ENCODE data around the gene NAIF1. TPM values are rescaled to one million over a fixed set of nuclear protein-coding genes. Genes with fewer than 3 reads are reported as not detected.
"Not testable (repeated sequence)": the region's sequence is repeated elsewhere in the genome, so short reads cannot be mapped to it uniquely, and the experiment has no call there.

The NAIF1 gene, protein sequence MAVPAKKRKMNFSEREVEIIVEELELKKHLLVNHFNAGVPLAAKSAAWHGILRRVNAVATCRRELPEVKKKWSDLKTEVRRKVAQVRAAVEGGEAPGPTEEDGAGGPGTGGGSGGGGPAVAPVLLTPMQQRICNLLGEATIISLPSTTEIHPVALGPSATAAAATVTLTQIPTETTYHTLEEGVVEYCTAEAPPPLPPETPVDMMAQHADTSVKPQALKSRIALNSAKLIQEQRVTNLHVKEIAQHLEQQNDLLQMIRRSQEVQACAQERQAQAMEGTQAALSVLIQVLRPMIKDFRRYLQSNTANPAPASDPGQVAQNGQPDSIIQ
- 10 to 100 TPM in 4 of 6 donors, 1 to 10 TPM in 2; 7.2 to 21.6 (median 12.3) TPM for polyA plus RNA-seq (ENCODE audit: low read depth in 6 of 6)

DNA sequence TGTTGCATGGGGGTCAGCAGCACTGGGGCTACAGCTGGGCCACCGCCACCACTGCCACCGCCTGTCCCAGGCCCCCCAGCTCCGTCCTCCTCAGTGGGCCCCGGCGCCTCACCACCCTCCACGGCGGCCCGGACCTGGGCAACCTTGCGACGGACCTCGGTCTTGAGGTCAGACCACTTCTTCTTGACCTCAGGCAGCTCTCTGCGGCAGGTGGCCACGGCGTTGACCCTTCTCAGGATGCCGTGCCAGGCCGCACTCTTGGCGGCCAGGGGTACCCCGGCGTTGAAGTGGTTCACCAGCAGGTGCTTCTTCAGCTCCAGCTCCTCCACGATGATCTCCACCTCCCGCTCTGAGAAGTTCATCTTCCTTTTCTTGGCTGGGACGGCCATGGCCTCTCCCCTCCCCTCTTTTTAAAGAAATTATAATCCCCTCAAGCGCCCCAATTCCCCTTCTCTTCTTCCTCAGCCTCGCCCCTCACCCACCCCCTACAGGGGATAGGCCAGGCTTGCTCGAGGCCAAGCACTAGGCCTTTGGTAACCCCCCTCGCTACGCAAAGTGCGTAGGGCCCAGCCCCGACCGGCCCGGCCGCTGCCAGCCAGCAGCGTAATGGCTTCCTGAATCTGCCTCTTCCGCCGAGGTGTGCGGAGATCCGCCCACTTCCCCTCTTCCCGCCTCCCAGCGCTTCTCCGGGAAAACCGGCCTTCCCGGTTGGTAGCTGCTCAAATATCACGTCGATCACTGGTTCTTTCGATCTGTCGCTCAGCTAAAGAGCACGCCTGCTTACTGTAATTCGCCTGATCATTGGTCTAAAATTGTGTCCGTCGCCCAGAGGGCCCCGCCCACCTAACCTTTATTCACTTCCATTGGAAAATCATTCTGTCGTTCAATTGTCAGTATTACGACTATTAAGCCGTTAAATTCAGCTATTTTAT, at the start of gene NAIF1:
NAIF1 (minus strand) TSS at position 608 of the 932 bp plus-strand sequence; CDS start at position 389, 219 bp downstream.
- peak; percentile 70 to 71 for ATAC-seq (ENCODE audit: low read depth in 2 of 2)
- no peaks in the 10 kb centered on the region for H3K36me3 Mint-ChIP-seq
- H3K4me3 Mint-ChIP-seq = peak within 1 kb of the TSS in 7 of 8 donors; percentile 77 to 92 (median 84)
- H3K27me3 Mint-ChIP-seq = no peaks in the 10 kb centered on the region
- H3K27ac Mint-ChIP-seq = peak within 1 kb of the TSS in 4 of 6 donors; percentile 44 to 92 (median 86)
- peak; percentile 98 for DNase-seq
- no peaks in the 10 kb centered on the region for H3K9me3 Mint-ChIP-seq
- H3K4me1 Mint-ChIP-seq = peaks cover 36 to 71% (median 61%) of the 10 kb centered on the region in 3 donors

DNA sequence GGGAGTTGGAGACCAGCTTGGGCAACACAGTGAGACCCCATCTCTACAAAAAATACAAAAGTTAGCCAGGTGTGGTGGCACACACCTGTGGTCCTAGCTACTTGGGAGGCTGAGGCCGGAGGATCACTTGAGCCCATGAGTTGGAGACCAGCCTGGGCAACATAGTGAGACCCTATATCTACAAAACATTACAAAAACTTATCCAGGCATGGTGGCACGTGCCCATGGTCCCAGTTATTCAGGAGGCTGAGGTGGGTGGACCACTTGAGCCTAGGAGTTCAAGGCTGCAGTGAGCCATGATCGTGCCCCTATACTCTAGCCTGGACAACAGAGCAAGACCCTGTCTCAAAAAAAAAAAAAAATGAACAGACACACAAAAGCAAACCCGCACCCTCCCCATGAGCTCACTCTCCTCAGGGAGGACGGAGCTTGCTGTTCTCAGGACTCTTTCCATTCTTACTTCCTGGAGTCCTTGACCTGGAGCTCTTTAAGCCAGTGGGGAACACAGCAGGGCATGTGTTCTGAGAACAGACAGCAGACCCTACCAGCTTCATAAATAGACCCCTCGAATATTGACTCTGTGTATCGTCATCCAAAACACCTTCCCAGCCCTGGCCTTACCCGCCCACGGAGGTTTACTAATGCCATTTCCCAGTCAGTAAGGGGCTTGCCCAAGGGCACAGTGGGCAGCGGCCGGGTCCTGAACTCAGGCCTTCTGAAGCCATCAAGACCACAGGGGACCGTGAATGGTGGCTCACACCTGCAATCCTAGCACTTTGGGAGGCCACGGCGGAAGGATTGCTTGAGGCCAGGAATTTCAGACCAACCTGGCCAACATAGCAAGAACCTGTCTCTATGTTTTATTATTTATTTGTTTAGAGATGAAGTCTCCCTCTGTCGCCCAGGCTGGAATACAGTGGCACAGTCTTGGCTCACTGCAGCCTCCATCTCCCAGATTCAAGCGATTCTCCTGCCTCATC, 49.3 kb upstream of the NAIF1 start:
- Mint-ChIP-seq H3K27ac (peak overlapping the region; percentile 90 to 100 (median 95)), H3K27me3 (no peaks in the 10 kb centered on the region), H3K4me3 (peak overlapping the region; percentile 30 to 85 (median 78)), H3K36me3 (peaks cover 0 to 6% of the 10 kb centered on the region in 2 donors), H3K4me1 (peaks cover 16 to 48% (median 37%) of the 10 kb centered on the region in 3 donors), H3K9me3 (no peaks in the 10 kb centered on the region)
- DNase-seq = no peak
- no peak for ATAC-seq (ENCODE audit: low read depth in 2 of 2)

DNA sequence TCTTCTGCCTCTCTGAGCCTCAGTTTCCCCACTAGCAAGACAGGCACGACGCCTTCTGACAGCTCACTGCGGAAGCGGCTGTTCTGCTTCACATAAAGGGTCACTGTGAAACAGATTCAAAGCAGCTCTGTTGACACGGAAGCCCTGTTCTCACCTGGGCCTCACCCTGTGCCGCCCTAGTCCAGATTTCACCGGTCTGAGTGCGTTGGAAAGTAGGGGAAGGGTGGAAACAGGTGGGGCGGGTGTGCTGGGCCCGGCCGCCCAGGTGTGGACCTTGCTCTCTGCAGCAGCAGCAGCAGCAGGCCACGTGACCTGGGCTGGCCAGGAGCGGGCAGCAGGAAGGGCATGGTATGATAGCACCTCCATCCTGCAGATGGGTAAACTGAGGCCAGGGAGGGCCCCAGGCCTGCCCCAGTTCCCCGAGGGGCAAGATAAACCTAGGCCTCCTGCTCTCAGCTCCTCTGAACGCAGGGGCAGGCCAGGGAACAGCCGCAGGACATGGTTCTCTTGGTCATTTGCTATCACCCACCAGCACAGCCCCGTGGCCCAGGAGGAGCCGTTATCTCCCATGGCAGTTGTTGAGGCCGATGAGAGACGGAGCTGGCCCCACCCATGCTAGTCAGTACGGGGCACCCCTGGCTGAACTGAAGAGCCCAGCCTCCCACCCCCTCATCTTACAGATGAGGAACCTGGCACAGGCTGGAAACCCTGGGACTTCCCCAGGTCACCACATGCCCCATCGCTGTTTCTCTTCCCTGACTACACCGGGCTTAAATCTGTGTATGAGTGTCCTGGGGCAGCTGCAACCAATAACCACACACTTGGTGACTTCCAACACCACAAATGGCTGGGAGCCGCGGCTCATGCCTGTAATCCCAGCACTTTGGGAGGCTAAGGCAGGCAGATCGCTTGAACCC, 48.3 kb upstream of the NAIF1 start:
- Mint-ChIP-seq H3K36me3 (peaks cover 0 to 6% of the 10 kb centered on the region in 2 donors), H3K4me3 (peak overlapping the region; percentile 30 to 85 (median 78)), H3K9me3 (no peaks in the 10 kb centered on the region), H3K27ac (peak overlapping the region; percentile 90 to 100 (median 95)), H3K4me1 (peaks cover 16 to 51% (median 37%) of the 10 kb centered on the region in 3 donors), H3K27me3 (no peaks in the 10 kb centered on the region)
- peak; percentile 83 for DNase-seq
- ATAC-seq (ENCODE audit: low read depth in 2 of 2) = peak; percentile 96 to 98

DNA sequence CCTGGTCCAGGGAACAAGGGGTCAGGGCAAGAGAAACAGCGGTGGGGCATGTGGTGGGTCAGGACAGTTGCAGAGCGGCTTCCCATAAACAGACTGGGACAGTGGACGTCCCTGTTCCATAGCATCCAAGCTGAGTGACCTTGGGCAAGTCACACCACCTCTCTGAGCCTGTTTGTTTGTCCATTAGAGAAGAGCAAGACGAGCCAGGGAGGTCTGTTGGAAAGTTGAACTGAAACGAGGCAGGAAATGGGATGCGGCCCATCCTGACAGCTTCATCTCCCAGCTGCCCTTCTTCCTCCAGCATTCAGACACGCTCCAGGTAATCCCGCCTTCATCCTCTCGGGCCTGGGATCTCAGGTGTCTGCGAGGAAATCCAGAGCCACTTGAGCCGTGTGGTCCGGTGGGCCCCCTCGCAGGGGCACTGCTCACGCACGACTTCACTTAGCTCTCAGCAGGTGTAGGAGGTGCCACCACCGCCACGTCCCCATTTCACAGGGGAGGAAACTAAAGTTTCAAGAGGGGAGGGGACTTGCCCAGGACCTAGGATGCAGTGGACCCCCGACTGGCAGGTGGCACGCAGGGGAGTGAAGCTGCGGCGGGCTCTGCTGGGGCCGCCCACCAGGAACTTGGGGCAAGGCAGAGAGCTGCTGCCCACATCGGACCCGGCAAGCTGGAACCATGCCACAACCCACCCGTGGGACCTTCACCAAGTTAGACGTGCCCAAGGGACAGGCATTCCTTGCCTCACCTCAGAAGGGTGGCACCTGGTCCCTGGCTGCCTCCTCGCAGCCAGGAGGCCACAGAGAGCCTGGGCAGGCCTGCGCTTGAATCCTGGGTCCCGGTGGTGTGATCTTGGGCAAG, 47.4 kb upstream of the NAIF1 start:
- H3K4me1 Mint-ChIP-seq = peaks cover 16 to 56% (median 41%) of the 10 kb centered on the region in 3 donors
- no peaks in the 10 kb centered on the region for H3K27me3 Mint-ChIP-seq
- peaks cover 4 to 6% of the 10 kb centered on the region in 2 donors for H3K36me3 Mint-ChIP-seq
- DNase-seq (no peak), ATAC-seq (ENCODE audit: low read depth in 2 of 2) (no peak)
- peak overlapping the region in 4 of 6 donors; percentile 77 to 96 (median 90) for H3K27ac Mint-ChIP-seq
- H3K4me3 Mint-ChIP-seq = peak overlapping the region in 3 of 8 donors; percentile 6 to 69 (median 47)
- no peaks in the 10 kb centered on the region for H3K9me3 Mint-ChIP-seq

DNA sequence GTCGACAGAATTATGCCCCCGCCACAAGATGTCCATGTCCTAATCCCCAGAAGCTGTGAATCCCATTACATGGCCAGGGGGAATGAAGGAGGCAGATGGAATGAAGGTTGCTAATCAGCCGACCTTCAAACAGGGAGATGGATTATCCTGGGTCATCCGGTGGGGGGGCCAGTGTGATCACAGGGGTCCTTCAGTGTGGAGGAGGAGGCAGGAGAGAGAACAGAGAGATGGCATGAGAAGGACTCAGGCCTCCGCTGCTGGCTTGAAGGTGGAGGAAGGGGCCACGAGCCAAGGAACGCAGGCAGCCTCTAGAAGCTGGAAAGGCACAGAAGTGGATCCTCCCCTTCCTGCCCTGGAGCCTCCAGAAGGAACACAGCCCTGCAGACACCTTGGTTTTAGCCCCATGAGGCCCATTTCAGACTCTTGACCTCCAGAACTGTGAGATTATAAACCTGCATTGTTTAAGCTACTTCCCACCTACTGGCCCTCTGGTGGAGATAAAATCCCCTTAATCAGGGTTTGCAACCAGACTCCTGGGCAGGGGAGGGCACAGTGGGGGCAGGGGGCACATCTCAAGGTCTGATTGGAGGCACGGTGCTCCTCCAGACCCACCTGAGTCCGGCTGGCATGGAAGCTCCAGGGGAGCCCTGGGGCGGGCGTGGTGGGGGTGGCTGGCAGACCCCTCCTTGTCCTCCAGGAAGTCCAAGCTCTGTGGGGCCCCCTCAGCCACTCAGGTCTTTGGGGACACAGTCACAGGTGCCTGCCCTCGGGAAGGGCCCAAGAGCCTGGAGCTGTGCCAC, 46.6 kb upstream of the NAIF1 start:
- Mint-ChIP-seq H3K4me3 (peak overlapping the region in 3 of 8 donors; percentile 47 to 69 (median 65)), H3K27ac (peak overlapping the region; percentile 64 to 95 (median 86)), H3K27me3 (no peaks in the 10 kb centered on the region), H3K9me3 (no peaks in the 10 kb centered on the region), H3K4me1 (peaks cover 16 to 57% (median 43%) of the 10 kb centered on the region in 3 donors), H3K36me3 (peaks cover 6 to 7% of the 10 kb centered on the region in 2 donors)
- no peak for DNase-seq
- no peak for ATAC-seq (ENCODE audit: low read depth in 2 of 2)

DNA sequence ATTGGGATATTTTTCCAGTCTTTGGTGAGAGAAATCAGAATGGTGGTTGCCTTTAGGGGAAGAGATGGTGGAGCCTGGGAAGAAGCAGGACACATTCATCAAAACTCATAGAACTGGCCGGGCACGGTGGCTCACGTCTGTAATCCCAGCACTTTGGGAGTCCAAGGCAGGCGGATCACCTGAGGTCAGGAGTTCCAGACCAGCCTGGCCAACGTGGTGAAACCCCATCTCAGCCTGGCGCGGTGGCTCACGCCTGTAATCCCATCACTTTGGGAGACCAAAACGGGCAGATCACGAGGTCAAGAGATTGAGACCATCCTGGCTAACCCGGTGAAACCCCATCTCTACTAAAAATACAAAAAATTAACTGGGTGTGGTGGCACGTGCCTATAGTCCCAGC, 44.6 kb upstream of the NAIF1 start:
- Mint-ChIP-seq H3K4me1 (peaks cover 5 to 39% (median 30%) of the 10 kb centered on the region in 3 donors), H3K36me3 (peaks cover 6 to 16% of the 10 kb centered on the region in 2 donors), H3K27ac (peak overlapping the region in 4 of 6 donors; percentile 32 to 91 (median 54))
- not testable (repeated sequence) for ATAC-seq (ENCODE audit: low read depth in 2 of 2); DNase-seq; H3K9me3 Mint-ChIP-seq; H3K27me3 Mint-ChIP-seq; H3K4me3 Mint-ChIP-seq

DNA sequence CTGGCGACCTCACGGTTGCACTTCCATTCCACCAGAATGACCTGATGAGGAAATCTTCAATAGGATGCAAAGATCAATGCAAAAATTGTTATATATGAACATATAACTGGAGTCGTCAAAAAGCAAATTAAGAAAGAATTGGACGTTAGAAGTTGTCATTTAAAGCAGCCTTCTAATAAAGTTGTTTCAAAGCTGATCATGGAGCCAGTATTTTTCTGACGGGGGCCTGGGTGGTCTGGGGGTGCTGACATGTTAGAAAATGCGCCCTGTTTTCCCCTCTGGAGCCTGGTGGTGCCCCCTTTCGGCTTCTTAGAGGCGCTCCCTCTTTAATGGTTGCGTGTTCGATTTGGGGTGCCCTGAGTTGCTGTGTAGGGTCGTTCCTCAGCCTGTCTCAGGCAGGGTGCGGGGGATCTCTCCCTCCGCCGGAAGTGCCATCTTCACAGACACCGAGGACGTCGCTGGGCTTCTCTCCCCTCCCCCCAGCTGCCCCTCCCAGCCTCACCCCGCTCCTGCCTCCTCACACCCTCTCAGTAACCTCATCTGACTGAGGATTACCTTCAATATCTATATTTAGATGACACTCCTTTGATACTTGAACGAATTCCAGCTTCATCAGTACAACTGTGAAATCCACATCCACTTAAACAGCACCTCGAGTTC, 42.1 kb upstream of the NAIF1 start:
- Mint-ChIP-seq H3K4me1 (peaks cover 0 to 14% (median 6%) of the 10 kb centered on the region in 3 donors), H3K36me3 (peaks cover 6 to 21% of the 10 kb centered on the region in 2 donors), H3K9me3 (no peaks in the 10 kb centered on the region), H3K4me3 (no peak overlapping the region), H3K27ac (no peak overlapping the region), H3K27me3 (no peaks in the 10 kb centered on the region)
- ATAC-seq (ENCODE audit: low read depth in 2 of 2) = no peak
- DNase-seq = no peak

DNA sequence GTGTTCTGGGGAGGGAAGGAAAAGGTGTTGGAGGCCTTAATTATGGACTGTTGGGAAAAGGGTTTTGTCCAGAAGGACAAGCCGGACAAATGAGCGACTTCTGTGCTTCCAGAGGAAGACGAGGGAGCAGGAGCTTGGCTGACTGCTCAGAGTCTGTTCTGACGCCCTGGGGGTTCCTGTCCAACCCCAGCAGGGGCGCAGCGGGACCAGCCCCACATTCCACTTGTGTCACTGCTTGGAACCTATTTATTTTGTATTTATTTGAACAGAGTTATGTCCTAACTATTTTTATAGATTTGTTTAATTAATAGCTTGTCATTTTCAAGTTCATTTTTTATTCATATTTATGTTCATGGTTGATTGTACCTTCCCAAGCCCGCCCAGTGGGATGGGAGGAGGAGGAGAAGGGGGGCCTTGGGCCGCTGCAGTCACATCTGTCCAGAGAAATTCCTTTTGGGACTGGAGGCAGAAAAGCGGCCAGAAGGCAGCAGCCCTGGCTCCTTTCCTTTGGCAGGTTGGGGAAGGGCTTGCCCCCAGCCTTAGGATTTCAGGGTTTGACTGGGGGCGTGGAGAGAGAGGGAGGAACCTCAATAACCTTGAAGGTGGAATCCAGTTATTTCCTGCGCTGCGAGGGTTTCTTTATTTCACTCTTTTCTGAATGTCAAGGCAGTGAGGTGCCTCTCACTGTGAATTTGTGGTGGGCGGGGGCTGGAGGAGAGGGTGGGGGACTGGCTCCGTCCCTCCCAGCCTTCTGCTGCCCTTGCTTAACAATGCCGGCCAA, 41.3 kb upstream of the NAIF1 start:
- Mint-ChIP-seq H3K36me3 (peaks cover 3 to 21% of the 10 kb centered on the region in 2 donors), H3K9me3 (no peaks in the 10 kb centered on the region), H3K4me1 (peaks cover 2 to 11% (median 10%) of the 10 kb centered on the region in 3 donors), H3K4me3 (no peak overlapping the region), H3K27me3 (no peaks in the 10 kb centered on the region), H3K27ac (peak overlapping the region in 1 of 6 donors; percentile 73)
- DNase-seq = no peak
- ATAC-seq (ENCODE audit: low read depth in 2 of 2) = no peak

DNA sequence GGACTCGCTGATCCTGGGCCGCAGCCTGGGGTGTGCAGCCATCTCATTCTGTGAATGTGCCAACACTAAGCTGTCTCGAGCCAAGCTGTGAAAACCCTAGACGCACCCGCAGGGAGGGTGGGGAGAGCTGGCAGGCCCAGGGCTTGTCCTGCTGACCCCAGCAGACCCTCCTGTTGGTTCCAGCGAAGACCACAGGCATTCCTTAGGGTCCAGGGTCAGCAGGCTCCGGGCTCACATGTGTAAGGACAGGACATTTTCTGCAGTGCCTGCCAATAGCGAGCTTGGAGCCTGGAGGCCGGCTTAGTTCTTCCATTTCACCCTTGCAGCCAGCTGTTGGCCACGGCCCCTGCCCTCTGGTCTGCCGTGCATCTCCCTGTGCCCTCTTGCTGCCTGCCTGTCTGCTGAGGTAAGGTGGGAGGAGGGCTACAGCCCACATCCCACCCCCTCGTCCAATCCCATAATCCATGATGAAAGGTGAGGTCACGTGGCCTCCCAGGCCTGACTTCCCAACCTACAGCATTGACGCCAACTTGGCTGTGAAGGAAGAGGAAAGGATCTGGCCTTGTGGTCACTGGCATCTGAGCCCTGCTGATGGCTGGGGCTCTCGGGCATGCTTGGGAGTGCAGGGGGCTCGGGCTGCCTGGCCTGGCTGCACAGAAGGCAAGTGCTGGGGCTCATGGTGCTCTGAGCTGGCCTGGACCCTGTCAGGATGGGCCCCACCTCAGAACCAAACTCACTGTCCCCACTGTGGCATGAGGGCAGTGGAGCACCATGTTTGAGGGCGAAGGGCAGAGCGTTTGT, 40.5 kb upstream of the NAIF1 start:
- H3K27ac Mint-ChIP-seq = peak overlapping the region in 2 of 6 donors; percentile 26 to 73
- ATAC-seq (ENCODE audit: low read depth in 2 of 2) = no peak
- peaks cover 0 to 27% of the 10 kb centered on the region in 2 donors for H3K36me3 Mint-ChIP-seq
- H3K4me3 Mint-ChIP-seq = no peak overlapping the region
- H3K9me3 Mint-ChIP-seq = no peaks in the 10 kb centered on the region
- H3K27me3 Mint-ChIP-seq = no peaks in the 10 kb centered on the region
- DNase-seq = no peak
- H3K4me1 Mint-ChIP-seq = peaks cover 4 to 18% (median 9%) of the 10 kb centered on the region in 3 donors

Measured in naive B cell (primary cell).